Activated naive CD8-positive, alpha-beta T cell treated with anti-CD3 and anti-CD28 coated beads for 36 hours (primary cell): ENCODE results near the gene KMT2D. TPM values are rescaled to one million over a fixed set of nuclear protein-coding genes. Genes with fewer than 3 reads are reported as not detected.

Source experiments
- DNase-seq: peaks from one replicate; pipeline ENCODE4 v3.0.0; 2021
- H3K27ac Mint-ChIP-seq: one replicate; pipeline ENCODE4 v1.8.0; 2022; ENCODE audit warnings: mild to moderate bottlenecking, moderate library complexity, mixed read lengths
- H3K27me3 Mint-ChIP-seq: one replicate; pipeline ENCODE4 v1.8.0; 2022; ENCODE audit warnings: mild to moderate bottlenecking, mixed read lengths
- H3K36me3 Mint-ChIP-seq: one replicate; pipeline ENCODE4 v1.8.0; 2021; ENCODE audit warnings: mild to moderate bottlenecking, mixed read lengths
- H3K4me1 Mint-ChIP-seq: one replicate; pipeline ENCODE4 v1.8.0; 2021; ENCODE audit warnings: mixed read lengths
- H3K4me3 Mint-ChIP-seq: one replicate; pipeline ENCODE4 v1.8.0; 2022; ENCODE audit warnings: mild to moderate bottlenecking, moderate library complexity, mixed read lengths
- H3K9me3 Mint-ChIP-seq: one replicate; pipeline ENCODE4 v1.8.0; 2022; ENCODE audit warnings: mixed read lengths
- total RNA-seq, 2 experiments: library from RNA; stranded (reverse); gene quantifications; one replicate each; pipeline ENCODE4 v1.2.3, GENCODE V29; 2021

Gene KMT2D
- total RNA-seq, 2 experiments from 2014 or later = 45.3 to 47.5 TPM

DNA sequence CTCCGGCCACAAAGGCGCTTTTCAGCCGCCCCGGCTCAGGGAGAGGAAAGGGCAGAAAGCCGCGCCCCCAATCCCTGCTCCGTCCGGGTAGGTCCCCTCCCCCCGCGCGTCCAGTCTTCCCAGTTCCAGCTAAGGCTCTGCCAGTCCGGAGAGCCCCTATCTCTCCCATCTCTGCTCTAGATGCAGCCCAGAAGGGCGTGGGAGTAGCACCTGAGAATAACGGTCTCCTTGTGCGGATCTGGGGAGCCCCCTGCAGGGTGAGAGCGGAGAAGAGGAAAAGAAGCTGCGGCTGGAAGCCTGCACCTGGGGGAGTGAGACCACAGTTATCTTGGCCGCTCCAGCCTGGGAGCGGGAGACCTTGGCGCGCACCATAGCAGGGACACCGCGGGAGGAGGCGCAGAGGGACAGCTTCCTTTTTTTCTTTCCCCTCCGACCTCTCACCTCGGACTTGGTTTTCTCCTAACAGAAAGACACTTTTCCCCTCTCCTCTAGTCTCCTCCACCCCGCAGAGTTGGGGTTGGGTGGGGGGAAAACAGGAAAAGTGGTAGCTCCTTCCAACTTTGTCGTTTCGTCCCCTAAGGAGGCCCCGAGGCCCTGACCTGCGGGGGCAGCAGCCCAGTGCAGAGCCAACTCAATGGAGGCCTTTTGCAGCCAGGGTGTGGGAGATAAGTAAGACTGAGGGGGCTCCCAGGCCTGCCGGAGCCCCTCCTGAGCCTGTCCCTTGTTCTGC, 31.7 kb upstream of the KMT2D start:
- peak overlapping the region; percentile 23 for H3K4me3 Mint-ChIP-seq
- peaks cover 48% of the 10 kb centered on the region for H3K4me1 Mint-ChIP-seq
- H3K9me3 Mint-ChIP-seq = no peaks in the 10 kb centered on the region
- H3K27ac Mint-ChIP-seq = no peak overlapping the region
- peak; percentile 71 for DNase-seq
- H3K27me3 Mint-ChIP-seq = peaks cover 72% of the 10 kb centered on the region
- no peaks in the 10 kb centered on the region for H3K36me3 Mint-ChIP-seq

DNA sequence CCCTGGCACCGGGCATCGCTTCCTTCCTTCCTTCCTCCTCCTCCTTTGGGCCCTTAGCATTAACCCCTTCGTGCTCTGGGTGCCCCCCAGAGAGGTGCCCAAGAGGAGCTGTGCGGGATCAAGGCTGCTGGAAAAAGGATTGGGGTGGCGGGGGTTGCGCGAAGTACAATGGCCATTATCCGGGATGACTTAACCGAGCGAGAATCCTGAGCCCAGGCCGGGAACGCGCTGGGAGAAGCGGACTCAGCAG, 31.2 kb upstream of the KMT2D start:
- DNase-seq = no peak
- H3K36me3 Mint-ChIP-seq = no peaks in the 10 kb centered on the region
- H3K4me3 Mint-ChIP-seq = peak overlapping the region; percentile 23
- no peaks in the 10 kb centered on the region for H3K9me3 Mint-ChIP-seq
- H3K4me1 Mint-ChIP-seq = peaks cover 50% of the 10 kb centered on the region
- H3K27me3 Mint-ChIP-seq = peaks cover 72% of the 10 kb centered on the region
- no peak overlapping the region for H3K27ac Mint-ChIP-seq

DNA sequence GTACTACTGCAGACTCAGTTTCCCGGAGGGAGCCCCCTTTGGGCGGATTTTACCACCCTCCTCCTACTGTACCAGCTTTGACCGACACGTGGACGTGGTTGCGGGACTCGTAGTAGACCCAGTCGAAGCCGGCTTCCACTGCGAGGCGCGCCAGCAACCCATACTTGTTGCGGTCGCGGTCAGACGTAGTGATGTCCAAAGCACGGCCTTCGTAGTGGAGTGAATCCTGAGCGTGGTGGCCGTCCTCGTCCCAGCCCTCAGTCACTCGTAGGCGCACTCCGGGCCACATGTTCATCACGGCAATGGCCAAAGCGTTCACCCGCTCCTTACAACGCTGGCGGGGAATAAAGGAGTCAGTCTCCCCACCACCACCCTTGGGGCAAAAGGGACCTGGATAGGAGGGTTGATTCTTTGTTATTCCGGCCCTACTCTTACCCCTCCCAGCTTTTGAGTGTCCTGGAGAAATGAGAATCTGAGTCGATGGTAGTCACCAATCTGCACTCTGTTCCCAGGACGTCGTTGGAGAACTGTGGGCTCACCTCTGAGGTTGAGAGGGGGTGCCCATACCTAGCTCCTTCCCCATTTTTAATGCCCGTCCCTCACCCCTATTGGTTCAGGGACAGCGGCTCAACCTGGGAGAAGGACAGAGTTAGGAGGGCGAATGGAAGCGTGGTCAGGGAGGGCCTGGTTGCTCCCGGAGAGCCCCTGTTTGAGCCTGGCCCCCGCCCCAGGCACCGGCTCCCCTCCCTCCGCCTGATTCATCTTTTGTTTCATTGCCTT, 30.7 kb upstream of the KMT2D start:
- H3K27ac Mint-ChIP-seq = no peak overlapping the region
- no peak for DNase-seq
- no peaks in the 10 kb centered on the region for H3K9me3 Mint-ChIP-seq
- H3K4me1 Mint-ChIP-seq = peaks cover 50% of the 10 kb centered on the region
- no peaks in the 10 kb centered on the region for H3K36me3 Mint-ChIP-seq
- H3K4me3 Mint-ChIP-seq = no peak overlapping the region
- peaks cover 72% of the 10 kb centered on the region for H3K27me3 Mint-ChIP-seq

DNA sequence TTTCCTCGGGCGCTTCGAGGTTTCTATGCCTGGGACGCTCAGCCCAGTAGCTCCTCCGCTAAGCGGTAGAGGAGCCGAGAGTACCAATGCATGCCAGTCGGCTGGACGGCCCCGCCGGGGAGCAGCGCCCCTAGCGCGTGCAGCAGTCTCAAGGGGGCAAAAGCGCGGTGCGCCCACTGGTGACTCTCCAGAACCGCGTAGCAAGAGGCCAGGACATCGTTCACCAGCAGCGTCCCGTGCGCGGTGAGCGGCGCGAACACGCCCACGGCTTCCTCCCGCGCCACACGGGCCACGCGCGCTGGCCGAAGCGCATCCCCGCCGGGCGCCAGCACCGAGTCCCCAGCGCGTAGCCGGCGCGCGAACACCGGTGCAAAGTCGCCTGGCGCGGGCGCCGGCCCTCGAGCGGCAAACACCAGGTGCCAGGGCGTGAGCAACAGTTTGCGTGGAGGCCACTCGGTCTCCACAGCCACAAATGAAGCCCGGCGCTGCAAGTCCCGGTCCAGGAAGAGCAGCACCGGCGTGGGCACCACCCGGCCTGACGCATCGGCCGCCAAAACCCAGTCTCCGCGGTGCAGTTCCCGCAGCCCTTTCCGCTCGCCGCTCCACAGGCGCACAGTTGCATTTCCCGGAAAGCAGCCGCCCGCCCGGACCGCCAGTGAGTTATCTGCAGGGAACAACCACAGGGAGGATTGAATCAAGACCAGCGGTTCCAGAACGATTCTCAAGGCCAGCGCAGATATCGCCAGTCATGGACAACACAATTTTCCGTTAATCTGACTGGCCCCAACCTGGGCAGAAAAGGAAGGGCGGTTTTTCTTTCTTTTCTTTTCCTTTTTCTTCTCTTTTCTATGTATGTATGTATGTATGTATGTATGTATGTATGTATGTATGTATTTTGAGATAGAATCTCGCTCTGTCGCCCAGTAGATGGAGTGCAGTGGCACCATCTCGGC, 29.5 kb upstream of the KMT2D start:
- Mint-ChIP-seq H3K27ac (no peak overlapping the region), H3K4me3 (peak overlapping the region; percentile 66), H3K27me3 (peaks cover 67% of the 10 kb centered on the region), H3K4me1 (peaks cover 50% of the 10 kb centered on the region), H3K9me3 (no peaks in the 10 kb centered on the region), H3K36me3 (no peaks in the 10 kb centered on the region)
- peak; percentile 50 for DNase-seq

DNA sequence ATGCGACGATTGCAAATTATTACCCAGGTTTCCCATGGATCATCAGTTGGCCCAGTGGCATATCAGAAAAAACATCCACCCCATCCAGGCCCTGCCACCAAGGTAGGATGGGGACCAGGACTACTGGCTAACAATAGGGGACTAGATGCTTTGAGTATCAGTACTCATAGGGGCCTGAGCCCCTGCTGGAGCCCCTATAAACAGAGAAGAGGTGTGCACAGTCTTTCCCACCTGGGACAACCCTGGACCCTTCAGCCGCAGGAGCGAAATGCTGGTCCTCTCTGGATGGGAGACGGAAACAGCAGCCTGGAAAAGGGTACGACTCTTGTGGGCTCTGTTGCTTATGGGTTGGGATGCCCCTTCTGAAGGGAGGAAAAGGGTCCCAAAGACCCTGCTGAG, 28.3 kb upstream of the KMT2D start:
- DNase-seq = no peak
- no peaks in the 10 kb centered on the region for H3K9me3 Mint-ChIP-seq
- peaks cover 57% of the 10 kb centered on the region for H3K27me3 Mint-ChIP-seq
- H3K4me1 Mint-ChIP-seq = peaks cover 45% of the 10 kb centered on the region
- no peak overlapping the region for H3K4me3 Mint-ChIP-seq
- no peak overlapping the region for H3K27ac Mint-ChIP-seq
- H3K36me3 Mint-ChIP-seq = no peaks in the 10 kb centered on the region

DNA sequence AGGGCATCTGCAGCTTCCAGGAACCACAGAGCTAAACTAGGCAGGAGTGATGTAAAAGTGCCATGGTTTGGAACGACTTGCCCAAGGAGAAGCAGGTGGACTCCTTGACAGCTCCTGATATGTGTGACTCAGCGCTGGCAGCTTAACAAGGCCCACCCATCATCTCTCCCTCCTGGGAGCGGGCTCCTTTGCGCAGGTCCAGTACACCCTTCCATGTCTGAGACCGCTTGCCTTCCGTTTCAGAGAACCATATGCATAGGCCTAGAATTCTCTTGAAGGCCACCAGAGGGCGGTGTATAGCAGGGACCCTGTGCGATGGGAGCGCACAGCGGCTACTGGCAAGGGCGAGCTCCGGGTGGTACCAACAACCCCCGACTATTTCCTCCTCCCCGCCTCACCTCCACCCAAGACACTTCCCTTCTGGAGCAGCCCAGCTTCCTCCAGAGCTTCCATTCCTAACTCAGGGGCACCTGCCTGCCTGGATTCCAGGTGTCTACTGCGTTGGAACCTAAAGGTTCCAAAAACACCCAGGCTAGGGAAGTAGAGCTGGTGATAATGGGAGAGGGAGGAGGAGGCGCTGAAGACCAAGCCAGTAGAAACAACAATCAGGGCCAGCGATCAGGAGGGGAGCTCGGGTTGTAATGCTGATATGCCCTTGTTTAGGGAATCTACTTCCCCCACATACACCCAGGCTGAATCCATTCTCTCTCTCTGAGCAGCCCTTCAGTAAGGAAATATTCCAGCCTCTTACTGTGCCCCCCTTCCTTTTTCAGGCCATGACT, 27.7 kb upstream of the KMT2D start:
- Mint-ChIP-seq H3K36me3 (no peaks in the 10 kb centered on the region), H3K9me3 (no peaks in the 10 kb centered on the region), H3K4me1 (peaks cover 40% of the 10 kb centered on the region), H3K4me3 (no peak overlapping the region), H3K27me3 (peaks cover 51% of the 10 kb centered on the region), H3K27ac (no peak overlapping the region)
- DNase-seq = peak; percentile 76

DNA sequence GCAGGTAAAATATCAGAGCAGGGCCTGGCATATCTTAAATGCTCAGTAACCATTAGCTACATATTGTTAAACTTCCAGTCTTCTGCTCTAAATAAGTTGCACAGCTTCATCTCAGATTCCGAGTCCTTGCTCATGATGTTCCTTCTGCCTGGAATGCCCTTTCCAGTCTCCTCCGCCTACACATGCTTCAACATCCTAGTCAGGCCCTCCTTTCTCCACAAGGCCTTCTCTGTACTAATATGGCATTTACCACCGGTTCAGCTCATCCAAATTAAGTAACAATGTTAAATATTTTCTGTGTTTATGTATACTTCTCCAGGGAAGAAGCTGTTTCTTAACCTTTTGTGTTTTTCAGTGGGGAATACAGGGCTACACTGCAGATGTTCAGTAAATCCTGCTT, 25.5 kb upstream of the KMT2D start:
- peaks cover 26% of the 10 kb centered on the region for H3K4me1 Mint-ChIP-seq
- no peaks in the 10 kb centered on the region for H3K36me3 Mint-ChIP-seq
- H3K27me3 Mint-ChIP-seq = peaks cover 29% of the 10 kb centered on the region
- no peak overlapping the region for H3K4me3 Mint-ChIP-seq
- H3K9me3 Mint-ChIP-seq = no peaks in the 10 kb centered on the region
- DNase-seq = no peak
- H3K27ac Mint-ChIP-seq = no peak overlapping the region

DNA sequence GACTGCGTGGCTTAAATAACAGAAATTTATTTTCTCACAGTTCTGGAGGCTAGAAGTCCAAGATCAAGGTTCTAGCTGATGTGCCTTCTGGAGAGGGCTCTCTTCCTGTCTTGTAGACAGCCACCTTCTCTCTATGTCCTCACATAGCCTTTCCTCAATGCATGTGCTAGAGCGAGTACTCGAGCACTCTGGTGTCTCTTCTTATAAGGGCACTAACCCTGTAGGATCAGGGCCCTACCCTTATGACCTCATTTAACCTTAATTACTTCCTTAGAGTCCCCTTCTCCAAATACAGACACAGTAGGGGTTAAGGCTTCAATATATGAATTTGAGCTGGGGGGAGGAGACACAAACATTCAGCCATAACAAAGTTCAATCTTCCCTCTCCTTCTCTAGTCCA, 23.8 kb upstream of the KMT2D start:
- no peaks in the 10 kb centered on the region for H3K9me3 Mint-ChIP-seq
- peaks cover 14% of the 10 kb centered on the region for H3K4me1 Mint-ChIP-seq
- no peak overlapping the region for H3K27ac Mint-ChIP-seq
- DNase-seq = no peak
- no peak overlapping the region for H3K4me3 Mint-ChIP-seq
- H3K36me3 Mint-ChIP-seq = no peaks in the 10 kb centered on the region
- peaks cover 15% of the 10 kb centered on the region for H3K27me3 Mint-ChIP-seq

DNA sequence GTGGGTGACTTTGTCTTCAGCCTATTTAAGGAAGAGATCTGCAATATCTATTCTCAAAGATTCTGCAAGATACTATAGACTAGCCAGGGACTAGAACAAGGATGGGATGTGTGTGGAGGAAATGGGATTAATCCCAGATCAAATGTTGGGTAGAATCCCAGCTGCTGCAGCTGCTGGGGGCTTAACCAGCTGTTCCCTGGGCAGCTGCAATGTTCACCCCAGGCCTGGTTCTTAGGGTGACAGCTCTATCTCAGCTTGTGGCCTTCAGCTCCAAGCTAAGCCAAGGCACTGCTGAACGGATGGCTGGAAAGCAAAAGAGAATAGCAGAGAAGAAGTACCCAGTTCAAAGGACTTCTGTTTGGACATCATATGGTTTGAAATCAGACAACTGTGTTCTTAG, 19.2 kb upstream of the KMT2D start:
- H3K4me1 Mint-ChIP-seq = no peaks in the 10 kb centered on the region
- H3K9me3 Mint-ChIP-seq = no peaks in the 10 kb centered on the region
- H3K27me3 Mint-ChIP-seq = no peaks in the 10 kb centered on the region
- no peaks in the 10 kb centered on the region for H3K36me3 Mint-ChIP-seq
- H3K4me3 Mint-ChIP-seq = no peak overlapping the region
- no peak overlapping the region for H3K27ac Mint-ChIP-seq
- DNase-seq = no peak

DNA sequence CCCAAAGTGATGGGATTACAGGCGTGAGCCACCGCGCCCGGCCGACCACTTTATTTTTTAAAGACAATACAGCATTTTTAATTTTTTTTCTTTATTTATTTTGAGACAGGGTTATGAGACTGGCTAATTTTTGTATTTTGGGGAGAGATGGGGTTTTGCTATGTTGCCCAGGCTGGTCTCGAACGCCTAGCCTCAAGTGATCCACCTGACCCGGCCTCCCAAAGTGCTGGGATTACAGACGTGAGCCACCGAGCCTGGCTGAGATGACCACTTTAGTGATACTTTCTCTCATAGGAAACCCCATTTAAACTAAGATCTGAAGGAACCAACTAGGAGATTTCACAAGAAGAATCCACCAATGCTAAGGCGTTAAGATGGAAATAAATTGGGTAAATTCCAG, 10.4 kb upstream of the KMT2D start:
- no peak for DNase-seq
- Mint-ChIP-seq H3K36me3 (peaks cover 7% of the 10 kb centered on the region), H3K9me3 (peaks cover 2% of the 10 kb centered on the region), H3K27me3 (no peaks in the 10 kb centered on the region), H3K4me3 (no peak overlapping the region), H3K27ac (peak overlapping the region; percentile 22), H3K4me1 (peaks cover 12% of the 10 kb centered on the region)

DNA sequence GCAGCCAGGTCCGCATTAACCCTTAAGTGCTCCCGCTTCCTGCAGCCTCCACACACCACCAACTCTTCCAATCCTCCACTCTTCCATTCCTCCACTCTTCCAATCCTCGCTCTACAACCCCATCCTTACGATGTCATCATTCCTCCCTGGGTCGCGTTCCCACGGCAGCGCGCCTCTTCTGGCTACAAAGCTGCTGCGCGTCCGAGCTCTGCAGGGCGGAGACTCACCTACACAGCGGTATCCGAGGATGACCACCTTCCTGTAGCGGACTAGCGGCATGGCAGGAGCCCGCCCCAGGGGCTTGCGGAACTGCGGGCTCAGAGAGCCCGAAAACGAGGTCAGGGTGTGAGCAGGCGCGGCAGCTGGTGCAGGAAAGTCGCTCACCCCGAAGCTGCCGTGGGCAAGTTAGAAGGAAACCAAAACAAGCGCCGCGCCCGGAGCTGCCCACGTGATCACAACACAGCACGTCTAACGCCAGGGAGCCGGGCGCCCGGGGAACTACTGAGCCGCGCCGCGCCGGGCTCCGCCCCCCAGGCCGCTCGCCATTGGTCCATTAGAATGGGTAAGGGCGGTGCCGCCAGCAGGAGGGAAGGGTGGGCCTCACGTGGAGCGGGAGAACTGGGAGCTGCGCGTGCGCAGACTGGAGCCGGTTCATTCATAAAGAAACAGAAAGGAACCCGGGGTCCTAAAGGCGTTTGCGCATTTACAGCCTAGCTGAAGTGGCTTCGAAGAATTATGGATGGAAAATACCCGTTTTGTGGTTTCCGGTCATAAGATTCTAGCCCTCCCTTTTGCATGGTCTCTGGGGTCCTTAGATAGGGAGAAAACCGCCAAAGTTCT, 9.1 kb upstream of the KMT2D start, which contains the start of gene RHEBL1:
RHEBL1 (minus strand) TSS at position 473 of the 840 bp plus-strand sequence; CDS start at position 279, 194 bp downstream.
- H3K27me3 Mint-ChIP-seq = no peaks in the 10 kb centered on the region
- DNase-seq = peak; percentile 100
- H3K4me3 Mint-ChIP-seq = peak within 1 kb of the TSS; percentile 95
- H3K4me1 Mint-ChIP-seq = peaks cover 12% of the 10 kb centered on the region
- H3K36me3 Mint-ChIP-seq = peaks cover 7% of the 10 kb centered on the region
- H3K9me3 Mint-ChIP-seq = peaks cover 2% of the 10 kb centered on the region
- peak within 1 kb of the TSS; percentile 96 for H3K27ac Mint-ChIP-seq

DNA sequence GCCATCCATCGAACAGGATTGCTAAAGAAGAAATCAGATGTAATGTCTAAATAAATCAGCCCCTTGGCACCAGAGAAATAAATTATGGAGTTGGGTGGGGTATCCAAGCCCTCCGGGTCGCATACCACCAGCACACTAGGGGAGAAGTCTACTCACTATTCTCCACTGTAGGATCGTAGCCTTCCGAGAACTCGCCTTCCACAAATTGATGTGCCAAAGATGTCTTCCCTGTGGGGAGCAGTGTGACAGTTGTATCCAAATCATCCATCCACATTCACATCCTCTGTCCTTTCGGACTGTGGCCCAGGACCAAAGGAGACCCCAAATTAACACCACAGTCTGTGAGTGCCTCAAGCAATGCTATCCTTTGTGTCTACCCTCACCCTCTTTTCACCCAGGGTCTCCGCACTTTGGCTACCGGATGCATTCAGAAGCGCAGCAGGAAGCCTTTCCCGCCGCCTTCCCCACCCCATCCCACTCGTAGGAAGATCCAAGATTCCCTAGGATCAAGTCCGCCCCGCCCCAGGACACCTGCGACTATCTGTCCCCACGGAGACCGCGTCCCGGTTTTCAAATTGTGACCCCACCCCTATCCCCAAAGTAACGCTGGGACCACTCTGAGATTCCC, 8.4 kb upstream of the KMT2D start:
- Mint-ChIP-seq H3K4me3 (peak overlapping the region; percentile 95), H3K4me1 (peaks cover 13% of the 10 kb centered on the region), H3K27me3 (no peaks in the 10 kb centered on the region), H3K9me3 (peaks cover 2% of the 10 kb centered on the region), H3K27ac (peak overlapping the region; percentile 96), H3K36me3 (peaks cover 7% of the 10 kb centered on the region)
- no peak for DNase-seq

DNA sequence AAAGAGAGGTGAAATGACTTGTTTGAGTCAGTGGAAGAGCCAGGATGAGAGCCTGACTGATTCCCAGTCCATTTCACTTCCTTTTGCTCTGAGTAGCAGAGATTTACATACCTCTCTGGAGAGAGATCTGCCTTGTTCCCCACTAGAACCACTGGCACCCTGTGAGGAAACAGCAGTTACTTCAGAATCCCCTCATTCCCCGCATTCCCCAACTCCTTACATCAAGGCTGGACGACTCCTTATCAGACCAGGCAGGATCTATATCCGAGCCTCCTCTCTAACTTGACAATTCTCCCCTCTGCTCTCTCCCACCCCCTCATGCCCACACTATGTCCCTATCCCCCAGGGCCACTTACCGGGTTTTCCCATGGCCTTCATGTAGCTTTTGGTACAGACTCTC, 5.5 kb upstream of the KMT2D start:
- Mint-ChIP-seq H3K9me3 (peaks cover 2% of the 10 kb centered on the region), H3K4me1 (peaks cover 23% of the 10 kb centered on the region), H3K4me3 (no peak overlapping the region), H3K36me3 (peaks cover 7% of the 10 kb centered on the region), H3K27me3 (no peaks in the 10 kb centered on the region), H3K27ac (no peak overlapping the region)
- no peak for DNase-seq
